HL-60 (cell line): ENCODE results near the gene CEP128.

ENCODE experiments used
- GABPA ChIP-seq: IDR thresholded peaks from 2 replicates; pipeline ENCODE4 v1.6.1; 2012; ENCODE audit warnings: low read depth
- POLR2AphosphoS5 ChIP-seq: IDR thresholded peaks from 2 replicates; pipeline ENCODE4 v1.6.1; 2012; ENCODE audit warnings: low read depth
- SPI1 ChIP-seq: IDR thresholded peaks from 2 replicates; pipeline ENCODE4 v1.6.1; 2012; ENCODE audit warnings: low read depth, mild to moderate bottlenecking, borderline replicate concordance
- TF ChIP-seq, protein P1 (sequence below): IDR thresholded peaks from 2 replicates; pipeline ENCODE4 v1.6.1; 2012; ENCODE audit warnings: low read depth; ENCODE audit not compliant: insufficient replicate concordance
- TF ChIP-seq, protein P2 (sequence below): IDR thresholded peaks from one replicate; pipeline ENCODE4 v1.5.1; 2011; ENCODE audit warnings: low read length, control low read depth, inconsistent platforms; ENCODE audit not compliant: insufficient read depth

DNA sequence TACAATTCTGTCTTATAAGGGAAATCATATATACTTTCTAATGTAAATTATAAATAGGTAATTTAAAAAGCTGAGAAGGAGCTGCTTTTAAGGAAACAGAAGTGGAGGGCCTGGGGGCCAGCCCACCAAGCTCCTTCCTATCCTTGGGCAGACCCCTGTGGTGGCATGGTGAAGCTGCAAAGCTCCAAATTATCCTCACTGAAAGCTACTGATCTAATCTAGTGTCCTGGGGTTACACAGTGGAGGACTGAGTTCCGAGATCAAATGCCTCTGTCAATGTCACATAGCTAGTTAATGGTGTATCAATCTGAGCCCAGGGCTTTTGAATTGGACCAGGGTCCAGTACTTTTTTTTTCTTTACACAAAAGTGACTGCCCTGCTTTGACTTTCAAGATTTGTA is 355.4 kb downstream of the CEP128 start:
- TF ChIP-seq, protein P1, sequence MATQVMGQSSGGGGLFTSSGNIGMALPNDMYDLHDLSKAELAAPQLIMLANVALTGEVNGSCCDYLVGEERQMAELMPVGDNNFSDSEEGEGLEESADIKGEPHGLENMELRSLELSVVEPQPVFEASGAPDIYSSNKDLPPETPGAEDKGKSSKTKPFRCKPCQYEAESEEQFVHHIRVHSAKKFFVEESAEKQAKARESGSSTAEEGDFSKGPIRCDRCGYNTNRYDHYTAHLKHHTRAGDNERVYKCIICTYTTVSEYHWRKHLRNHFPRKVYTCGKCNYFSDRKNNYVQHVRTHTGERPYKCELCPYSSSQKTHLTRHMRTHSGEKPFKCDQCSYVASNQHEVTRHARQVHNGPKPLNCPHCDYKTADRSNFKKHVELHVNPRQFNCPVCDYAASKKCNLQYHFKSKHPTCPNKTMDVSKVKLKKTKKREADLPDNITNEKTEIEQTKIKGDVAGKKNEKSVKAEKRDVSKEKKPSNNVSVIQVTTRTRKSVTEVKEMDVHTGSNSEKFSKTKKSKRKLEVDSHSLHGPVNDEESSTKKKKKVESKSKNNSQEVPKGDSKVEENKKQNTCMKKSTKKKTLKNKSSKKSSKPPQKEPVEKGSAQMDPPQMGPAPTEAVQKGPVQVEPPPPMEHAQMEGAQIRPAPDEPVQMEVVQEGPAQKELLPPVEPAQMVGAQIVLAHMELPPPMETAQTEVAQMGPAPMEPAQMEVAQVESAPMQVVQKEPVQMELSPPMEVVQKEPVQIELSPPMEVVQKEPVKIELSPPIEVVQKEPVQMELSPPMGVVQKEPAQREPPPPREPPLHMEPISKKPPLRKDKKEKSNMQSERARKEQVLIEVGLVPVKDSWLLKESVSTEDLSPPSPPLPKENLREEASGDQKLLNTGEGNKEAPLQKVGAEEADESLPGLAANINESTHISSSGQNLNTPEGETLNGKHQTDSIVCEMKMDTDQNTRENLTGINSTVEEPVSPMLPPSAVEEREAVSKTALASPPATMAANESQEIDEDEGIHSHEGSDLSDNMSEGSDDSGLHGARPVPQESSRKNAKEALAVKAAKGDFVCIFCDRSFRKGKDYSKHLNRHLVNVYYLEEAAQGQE: no peak
- TF ChIP-seq, protein P2, sequence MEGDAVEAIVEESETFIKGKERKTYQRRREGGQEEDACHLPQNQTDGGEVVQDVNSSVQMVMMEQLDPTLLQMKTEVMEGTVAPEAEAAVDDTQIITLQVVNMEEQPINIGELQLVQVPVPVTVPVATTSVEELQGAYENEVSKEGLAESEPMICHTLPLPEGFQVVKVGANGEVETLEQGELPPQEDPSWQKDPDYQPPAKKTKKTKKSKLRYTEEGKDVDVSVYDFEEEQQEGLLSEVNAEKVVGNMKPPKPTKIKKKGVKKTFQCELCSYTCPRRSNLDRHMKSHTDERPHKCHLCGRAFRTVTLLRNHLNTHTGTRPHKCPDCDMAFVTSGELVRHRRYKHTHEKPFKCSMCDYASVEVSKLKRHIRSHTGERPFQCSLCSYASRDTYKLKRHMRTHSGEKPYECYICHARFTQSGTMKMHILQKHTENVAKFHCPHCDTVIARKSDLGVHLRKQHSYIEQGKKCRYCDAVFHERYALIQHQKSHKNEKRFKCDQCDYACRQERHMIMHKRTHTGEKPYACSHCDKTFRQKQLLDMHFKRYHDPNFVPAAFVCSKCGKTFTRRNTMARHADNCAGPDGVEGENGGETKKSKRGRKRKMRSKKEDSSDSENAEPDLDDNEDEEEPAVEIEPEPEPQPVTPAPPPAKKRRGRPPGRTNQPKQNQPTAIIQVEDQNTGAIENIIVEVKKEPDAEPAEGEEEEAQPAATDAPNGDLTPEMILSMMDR: no peak
- TF ChIP-seq POLR2AphosphoS5 (no peak), GABPA (no peak), SPI1 (no peak)
